CMK (cell line): Measurements from ENCODE around the gene ZNF146.
"Not testable (repeated sequence)": the region's sequence is repeated elsewhere in the genome, so short reads cannot be mapped to it uniquely, and the experiment has no call there.

ENCODE experiments used
- DNase-seq: peaks from one replicate; pipeline ENCODE4 v3.0.0-alpha.2; 2010; ENCODE audit warnings: low read depth

Gene ZNF146

DNA sequence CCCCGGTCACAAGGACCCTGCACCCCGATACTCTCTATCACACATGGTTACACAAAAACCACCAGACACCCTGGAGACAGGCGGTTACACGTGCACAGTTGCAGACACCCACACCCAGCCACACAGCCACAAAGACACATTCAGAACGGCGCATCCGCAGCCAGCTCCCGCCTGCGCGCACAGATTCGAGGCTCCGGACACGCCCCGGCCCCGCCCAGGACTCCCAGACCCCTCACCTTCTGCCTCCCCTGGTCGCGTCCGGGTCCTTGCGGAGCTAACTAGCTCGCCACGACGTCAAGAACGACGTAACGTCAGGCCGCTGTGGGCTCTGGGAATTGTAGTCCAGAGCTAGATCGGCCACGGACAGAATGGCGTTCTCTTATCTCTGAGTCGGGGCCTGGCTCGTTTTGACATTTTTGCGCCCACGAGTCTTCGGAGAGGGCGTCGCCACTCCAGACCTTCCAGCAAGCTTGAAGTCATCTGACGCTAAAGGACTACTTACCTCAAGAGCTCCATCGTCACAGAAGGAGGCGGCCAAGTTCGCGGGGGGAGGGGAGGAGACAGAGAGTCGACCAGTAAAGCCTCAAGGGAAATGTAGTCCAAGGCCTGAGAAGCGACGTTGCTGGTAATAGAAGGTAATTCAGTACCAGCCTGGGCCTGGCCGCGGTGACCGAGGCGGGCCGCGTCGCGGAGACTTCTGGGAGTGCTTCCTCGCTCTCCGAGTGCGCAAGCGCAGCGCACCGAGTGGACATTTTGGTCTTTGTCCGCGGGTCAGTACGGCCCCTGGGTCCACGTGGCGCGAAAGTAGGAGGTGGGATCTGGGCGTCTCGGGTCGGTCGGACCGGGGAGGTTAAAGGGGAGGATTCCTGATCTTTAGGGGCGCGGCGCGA, at the start of gene ZNF146, which contains the start of gene ZNF565:
Gene ZNF146 (plus strand): TSS at position 721 of the 890 bp plus-strand sequence. CDS start 21,335 bp downstream, outside the sequence.
Gene ZNF565 (minus strand): TSS at position 280 of the 890 bp plus-strand sequence. CDS start 12,680 bp downstream, outside the sequence.
- peak; percentile 96 for DNase-seq

DNA sequence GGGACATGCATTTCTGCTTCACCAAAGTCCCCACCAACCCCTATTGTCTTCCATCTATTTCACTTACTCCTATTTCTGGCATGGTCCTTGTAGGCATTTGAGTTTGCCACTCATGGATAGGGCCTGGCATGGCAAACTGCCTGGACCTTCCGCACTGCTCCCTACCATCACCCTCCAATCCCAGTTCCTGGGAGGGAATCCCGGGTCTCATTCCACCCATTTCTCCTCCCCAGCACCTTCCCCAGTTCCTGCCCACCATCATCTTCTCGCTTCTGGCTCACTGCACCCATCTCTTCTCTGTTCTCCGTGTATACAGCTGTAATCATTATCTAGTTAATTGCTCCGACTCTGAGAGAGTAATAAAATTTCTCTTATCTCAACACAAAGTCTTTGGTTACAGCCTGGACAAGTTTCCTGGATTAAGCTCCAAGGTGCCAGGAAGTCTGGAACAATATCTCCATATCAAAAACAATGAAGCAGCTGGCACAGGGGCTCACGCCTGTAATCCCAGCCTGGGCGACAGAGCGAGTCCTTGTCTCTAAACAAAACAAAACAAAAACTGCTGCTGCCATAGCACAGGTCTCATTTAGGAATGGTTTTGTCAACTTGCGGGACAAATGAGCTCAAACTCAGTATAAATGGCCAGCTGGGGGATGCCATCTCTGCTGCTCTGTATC, 45.7 kb upstream of the ZNF146 start:
- DNase-seq = no peak

DNA sequence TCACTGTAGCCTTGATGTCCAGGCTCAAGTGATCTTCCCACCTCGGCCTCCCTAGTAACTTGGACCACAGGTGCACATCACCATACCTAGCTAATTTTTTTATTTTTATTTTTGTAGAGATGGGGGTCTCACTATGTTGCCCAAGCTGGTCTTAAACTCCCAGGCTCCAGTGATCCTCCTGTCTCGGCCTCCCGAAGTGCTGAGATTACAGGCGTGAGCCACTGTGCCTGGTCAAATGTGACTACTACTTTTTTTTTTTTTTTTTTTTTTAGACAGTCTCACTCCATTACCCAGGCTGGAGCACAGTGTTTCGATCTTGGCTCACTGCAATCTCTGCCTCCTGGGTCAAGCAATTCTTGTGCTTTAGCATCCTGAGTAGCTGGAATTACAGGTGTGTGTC, 42.1 kb upstream of the ZNF146 start:
- no peak for DNase-seq

DNA sequence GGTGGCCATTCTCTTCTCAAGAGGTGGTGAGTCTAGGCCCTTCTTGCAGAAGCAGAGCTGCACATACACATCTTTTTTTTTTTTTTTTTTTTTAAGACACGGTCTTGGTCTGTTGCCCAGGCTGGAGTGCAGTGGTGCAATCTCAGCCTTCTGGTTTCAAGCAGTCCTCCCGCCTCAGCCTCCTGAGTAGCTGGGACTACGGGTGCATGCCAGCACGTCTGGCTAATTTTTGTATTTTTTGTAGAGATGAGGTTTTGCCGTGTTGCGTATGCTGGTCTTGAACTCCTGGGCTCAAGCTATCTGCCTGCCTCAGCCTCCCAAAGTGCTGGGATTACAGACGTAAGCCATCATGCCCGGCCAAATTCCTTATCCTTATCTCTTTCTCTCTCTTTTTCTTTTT, 41.1 kb upstream of the ZNF146 start:
- DNase-seq = not testable (repeated sequence)

DNA sequence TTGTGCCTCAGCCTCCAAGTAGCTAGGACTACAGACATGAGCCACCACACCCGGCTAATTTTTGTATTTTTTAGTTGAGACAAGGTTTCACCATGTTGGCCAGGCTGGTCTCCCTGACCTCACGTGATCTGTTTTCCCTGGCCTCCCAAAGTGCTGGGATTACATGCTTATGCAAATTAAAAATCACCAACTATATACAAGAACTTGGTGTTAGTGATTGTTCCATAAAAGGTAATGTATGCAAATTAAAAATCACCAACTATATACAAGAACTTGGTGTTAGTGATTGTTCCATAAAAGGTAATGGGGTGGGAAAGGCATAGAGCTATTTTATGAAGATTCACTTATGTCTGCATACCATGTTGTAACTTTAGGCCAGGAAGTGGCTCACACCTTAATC, 35.8 kb upstream of the ZNF146 start:
- not testable (repeated sequence) for DNase-seq

DNA sequence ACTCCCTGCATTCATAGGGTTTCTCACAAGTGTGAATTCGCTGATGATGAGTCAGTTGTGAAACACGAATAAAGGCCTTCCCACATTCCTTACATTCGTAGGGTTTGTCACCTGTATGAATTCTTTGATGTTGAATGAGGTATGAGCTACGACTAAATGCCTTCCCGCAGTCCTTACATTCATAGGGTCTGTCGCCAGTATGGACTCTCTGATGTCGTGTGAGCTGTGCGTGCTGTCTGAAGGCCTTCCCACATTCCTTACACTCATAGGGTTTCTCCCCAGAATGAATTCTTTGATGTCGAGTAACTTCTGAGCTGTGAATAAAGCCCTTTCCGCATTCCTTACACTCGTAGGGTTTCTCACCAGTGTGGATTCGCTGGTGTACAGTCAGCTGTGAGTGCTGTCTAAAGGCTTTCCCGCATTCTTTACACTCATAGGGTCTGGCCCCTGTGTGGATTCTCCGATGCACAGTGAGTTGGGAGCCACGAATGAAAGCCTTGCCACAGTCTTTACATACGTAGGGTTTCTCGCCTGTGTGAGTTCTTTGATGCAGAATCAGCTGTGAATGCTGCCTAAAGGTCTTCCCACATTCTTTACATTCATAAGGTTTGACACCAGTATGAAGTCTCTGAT, 32.2 kb upstream of the ZNF146 start:
- no peak for DNase-seq

DNA sequence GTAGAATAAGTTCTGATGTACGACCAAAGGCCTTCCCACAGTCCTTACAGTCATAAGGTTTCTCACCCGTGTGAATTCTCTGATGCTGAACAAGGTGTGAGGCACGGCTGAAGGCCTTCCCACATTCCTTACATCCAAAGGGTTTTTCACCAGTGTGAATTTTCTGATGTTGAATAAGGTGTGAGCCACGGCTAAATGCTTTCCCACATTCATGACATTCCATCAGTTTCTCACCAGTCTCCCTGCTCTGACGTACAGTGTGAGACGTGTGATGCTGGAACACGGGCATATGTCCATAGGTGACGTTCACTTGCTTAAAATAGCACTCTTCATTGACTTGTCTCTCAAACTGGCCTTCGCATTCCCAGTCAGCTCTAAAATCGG, 31.7 kb upstream of the ZNF146 start:
- DNase-seq = no peak

DNA sequence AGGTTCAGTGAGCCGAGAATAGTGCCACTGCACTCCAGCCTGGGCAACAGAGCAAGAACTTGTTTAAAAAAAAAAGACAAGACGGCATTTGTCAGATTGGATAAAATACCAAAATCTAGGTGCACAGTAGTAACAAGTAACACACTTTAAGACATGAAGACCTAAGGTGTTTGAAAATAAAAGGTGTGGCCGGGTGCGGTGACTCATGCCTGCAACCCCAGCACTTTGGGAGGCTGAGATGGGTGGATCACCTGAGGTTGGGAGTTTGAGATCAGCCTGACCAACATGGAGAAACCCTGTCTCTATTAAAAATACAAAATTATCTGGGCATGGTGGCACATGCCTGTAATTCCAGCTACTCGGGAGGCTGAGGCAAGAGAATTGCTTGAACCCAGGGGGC, 28.2 kb upstream of the ZNF146 start:
- DNase-seq = not testable (repeated sequence)

DNA sequence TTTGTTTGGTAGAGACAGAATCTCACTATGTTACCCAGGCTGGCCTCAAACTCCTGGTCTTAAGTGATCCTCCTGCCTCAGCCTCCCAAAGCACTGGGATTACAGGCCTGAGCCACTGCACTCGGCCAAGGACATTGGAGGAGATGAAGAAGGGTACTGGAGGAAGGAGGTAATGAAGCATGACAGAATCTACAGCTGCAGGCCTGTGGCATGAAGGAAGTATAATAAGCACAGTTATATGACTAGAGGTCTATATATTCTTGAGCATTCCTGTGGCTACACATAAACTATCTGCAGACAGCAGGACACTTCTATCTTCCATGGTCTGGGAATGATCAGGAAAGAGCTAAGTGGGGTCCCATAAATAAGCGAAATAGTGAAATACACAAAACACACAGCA, 18.7 kb upstream of the ZNF146 start:
- DNase-seq = no peak

DNA sequence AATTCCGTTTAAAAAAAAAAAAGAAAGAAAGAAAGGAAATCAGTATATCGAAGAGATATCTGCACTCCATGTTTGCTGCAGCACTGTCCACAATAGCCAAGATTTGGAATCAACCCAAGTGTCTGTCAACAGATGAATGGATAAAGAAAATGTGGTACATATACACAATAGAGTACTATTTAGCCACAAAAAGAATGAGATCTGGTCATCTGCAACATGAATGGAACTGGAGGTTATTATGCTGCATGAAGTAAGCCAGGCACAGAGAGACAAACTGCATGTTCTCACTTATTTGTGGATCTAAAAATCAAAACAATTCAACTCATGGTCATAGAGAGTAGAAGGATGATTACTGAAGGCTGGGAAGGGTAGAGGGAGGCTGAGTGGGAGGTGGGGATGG, 16.8 kb upstream of the ZNF146 start:
- no peak for DNase-seq

DNA sequence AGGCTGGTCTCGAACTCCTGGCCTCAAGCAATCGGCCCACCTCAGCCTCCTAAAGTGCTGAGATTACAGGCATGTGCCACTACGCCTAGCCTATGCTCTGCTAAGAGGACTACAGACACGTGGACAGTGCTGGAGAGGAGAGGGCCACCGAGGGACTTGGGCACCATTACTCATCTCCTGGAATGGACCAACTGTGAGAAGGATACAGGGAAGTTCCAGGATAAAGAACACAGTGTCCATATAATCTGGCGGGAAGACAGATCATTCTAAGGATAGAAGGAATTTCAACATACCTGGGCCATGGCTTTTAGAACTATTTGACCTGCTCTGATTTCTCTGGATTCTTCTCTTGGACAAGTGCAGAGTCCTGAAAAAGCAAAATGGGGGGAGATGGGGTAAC, 13.2 kb upstream of the ZNF146 start:
- no peak for DNase-seq

DNA sequence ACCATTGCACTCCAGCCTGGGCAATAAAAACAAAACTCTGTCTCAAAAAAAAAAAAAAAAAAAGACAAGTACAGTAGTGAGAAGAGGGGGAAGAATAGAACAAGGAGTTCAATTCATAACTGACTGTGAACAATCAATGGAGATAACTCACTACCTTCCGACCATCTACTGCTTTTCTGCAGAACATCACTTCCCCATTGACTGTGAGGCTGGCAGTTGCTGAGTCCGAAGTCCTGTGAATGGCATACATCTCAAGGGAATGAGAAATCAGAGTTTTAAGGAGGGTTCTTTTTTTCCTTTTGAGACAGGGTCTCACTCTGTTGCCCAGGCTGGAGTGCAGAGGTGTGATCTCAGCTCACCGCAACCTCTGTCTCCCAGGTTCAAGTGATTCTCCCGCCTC, 11.6 kb upstream of the ZNF146 start:
- DNase-seq = no peak

DNA sequence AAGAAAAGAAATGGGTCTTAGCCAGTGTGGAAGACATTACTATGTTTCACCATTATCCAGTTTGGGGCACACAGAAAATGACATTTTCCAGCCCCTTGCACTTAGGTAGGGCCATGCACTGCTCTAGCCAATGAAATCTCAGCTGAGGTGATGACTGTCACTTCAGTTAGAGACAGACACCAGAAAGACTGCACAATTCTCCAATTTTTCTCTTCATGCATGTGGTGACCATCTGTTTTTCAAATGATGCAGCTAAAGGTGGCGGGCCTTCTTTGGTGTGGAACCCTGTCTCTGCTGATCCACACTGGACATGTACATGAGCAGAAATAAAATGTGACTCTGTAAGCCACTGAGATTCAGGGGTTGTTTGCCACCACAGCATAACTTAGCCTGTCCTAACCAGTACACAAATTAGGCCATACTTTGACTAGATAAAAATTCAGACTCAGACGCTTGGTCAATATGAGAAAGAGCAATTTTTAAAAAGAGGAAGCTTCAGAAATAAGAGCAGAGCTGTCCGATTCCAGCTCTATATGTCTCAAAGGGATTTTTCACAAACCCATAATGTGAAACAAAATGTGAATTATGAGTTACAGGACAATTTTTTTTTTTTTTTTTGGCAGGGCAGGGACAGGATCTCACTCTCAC, 7.2 kb upstream of the ZNF146 start:
- no peak for DNase-seq

DNA sequence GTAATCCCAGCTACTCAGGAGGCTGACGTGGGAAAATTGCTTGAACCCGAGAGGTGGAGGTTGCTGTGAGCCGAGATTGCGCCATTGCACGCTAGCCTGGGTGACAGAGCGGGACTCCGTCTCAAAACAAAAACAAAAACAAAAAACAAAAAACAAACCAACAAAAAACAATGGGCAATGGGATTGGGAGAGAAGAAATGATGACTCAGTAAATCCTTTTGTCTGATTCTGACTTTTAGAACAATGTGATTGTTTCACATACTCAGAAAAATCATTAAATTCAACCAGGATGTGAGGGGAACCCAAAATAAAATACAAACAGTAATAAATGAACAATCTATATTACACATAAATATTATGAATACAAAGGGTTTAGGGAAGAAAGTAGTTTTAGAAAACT, 5.5 kb upstream of the ZNF146 start:
- no peak for DNase-seq

DNA sequence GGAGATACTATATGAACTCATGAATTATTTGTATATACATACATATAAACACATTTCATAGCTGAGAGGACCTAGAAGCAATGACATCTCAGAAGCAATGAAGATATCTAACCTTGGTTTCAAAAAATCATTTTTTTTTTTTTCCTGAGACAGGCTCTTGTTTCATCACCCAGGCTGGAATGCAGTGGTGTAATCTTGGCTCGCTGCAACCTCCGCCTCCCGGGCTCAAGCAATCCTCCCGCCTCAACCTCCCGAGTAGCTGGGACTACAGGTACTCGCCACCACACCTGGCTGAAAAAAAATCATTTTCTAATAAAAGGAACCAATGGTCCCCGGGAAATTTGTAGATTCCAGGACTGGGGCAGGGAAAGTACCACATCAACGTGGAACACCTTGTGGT, 4.4 kb upstream of the ZNF146 start:
- no peak for DNase-seq

DNA sequence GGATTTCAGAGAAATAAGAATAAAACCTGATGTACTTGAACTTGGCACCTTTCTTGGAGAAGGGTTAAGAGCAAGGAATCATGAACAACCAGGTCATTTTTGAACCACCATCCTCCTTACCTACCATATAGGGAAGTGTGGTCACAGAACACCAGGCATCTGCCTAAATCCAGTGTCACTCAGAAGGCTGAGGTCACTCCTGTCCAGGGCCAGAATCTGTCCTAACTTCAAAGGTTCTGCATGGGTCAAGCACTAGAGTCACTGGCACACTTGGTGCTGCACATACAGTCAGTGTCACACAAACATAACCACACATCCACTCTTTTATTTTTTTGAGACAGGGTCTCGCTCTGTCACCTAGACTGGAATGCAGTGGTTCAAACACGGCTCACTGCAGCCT, 2.0 kb upstream of the ZNF146 start:
- DNase-seq = no peak

DNA sequence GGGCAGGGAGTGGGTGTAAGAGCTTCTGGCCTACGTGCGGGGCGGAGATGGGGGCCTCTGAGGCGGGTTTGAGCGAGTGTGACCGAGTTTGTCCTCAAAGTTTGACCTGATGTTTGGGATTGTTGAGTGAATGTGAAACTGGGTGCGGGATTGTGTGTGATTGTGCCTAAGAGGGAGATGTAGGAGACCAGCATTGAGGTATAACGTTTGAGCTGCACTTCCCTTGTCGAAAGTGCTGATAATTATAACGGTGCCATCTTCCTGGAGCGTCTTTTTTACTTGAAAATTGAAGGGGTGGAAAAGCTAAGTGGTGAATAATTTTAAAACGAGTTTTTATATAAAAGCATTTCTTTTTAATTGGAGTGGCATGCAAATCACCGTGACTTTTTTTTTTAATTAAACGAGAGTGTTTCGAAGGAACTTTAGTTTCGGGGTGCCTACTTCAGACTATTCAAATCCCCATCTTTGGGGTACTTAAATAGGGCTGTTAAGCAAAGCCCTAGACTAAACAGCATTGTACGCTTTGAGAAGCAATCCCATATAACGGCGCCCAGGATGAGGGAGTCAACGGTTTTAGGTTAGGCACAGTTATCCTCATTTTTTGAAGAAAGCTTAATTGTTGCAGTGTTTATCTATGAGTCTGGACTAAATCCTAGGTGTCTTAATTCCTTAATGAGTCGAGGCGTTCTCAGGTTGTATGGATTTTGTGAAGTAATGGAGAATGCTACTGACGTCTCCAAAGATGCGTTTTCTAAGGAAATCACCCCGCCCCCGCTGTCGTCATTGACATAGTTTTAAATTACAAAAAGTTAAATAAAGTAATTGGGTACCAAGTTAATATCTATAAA, 594 bp downstream of the ZNF146 start:
- DNase-seq = no peak

DNA sequence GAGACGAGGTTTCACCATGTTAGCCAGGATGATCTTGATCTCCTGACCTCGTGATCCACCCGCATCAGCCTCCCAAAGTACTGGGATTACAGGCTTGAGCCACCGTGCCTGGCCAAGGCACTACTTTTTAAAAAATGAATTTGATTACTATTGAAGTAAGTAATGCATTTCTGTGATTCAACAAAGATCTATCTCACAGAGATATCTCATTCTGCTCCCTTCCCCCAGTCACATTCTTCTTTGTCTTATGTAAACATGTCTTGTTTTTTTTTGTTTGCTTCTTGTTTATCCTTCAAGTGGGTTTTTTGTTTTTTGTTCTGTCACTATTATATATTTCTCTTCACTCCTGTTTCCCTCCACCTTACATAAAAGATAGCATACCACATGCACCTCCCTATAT, 6.6 kb downstream of the ZNF146 start:
- no peak for DNase-seq

DNA sequence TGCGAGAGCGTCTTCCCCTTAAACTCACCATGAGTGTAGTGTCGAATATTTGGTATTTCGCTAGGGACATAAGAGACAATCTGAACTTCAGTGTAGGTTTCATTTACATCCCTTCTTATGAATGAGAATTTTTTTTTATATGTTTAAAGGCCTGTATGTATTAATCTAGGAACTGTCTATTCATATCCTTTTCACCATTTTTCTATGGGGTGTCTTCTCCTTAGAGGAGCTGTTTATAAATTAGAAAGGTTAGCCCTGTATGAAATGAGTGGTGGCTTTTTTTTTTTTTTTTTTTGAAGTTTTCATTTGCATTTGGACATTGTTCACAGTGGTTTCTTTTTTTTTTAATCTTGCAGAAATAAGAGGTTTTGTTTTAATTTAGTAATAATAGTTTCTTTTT, 7.6 kb downstream of the ZNF146 start:
- DNase-seq = no peak

DNA sequence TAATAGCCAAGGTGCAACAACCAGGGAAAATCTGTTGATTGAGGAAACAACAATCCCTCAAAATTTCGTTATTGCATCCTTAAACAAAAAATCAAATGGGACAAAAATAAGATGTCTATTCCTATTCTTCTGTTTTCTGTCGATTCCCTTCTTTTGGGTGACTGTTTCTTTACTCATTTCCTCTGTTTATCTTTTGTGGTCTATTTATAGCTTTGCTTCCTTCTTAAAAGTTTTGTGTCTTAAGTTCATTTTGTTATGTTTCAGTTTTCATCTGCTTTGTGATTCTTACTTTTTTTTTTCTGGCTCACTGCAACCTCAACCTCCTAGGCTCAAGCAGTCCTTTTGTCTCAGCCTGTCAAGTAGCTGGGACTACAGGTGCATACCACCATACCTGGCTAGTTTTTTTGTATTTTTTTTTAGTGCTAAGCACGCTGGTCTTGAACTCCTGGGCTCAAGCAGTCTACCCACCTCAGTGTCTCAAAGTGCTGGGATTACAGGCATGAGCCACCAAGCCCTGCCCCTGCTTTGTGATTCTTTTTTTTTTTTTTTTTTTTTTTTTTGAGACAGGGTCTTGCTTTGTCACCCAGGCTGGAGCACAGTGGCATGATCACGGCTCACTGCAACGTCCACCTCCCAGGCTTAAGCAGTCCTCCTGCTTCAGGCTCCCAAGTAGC, 10.4 kb downstream of the ZNF146 start:
- DNase-seq = no peak

DNA sequence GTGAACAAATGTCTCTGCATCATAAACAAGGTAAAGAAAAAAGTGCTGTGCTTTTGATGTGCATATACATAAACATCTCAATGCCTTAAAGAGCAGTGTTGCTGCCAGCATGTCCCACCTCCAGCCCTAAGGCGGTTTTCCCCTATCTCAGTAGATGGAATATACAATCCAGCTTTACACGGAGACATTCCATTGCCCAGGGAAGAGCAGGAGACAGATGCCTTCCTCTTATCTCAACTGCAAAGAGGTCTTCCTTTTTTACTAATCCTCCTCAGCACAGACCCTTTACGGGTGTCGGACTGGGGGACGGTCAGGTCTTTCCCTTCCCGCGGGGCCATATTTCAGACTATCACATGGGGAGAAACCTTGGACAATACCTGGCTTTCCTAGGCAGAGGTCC, 18.7 kb downstream of the ZNF146 start:
- DNase-seq = not testable (repeated sequence)
